Measurements from ENCODE around the gene ECEL1. TPM values are rescaled to one million over a fixed set of nuclear protein-coding genes. Genes with fewer than 3 reads are reported as not detected.

The ECEL1 gene
- total and polyA plus RNA-seq, 12 donors, result 3.9 to 31.7 (median 7.3) TPM

- H3K27ac ChIP-seq, result no peak overlapping the region
- TF ChIP-seq CTCF (IDR thresholded peaks at IDR 0.05) (no peak), POLR2A (IDR thresholded peaks at IDR 0.05) (no peak)
- peak in 1 of 7 donors; percentile 10 for DNase-seq
- H3K9me3 ChIP-seq (replicated peaks in 1 of 3), result no peaks in the 10 kb centered on the region
- no peak overlapping the region for H3K4me3 ChIP-seq
- peaks cover 0 to 7% of the 10 kb centered on the region in 2 donors for H3K4me1 ChIP-seq (replicated peaks in 1 of 2)
- WGBS, 4 donors, result 74 to 84% (median 79%) methylated on average over 5 to 12 of the region's 12 CpGs
- H3K27me3 ChIP-seq, result peaks cover 48% of the 10 kb centered on the region
- intact Hi-C loops (cut with DNase I), result no loop called here
- no peaks in the 10 kb centered on the region for H3K36me3 ChIP-seq (replicated peaks in 1 of 2)
Observed at GRCh38 chr2:232484628-232485347, 2.8 kb downstream of the ECEL1 start.

GRCh38 chr2:232483923-232484627 lies 3.6 kb downstream of the ECEL1 start:
- 90 to 93% (median 91%) methylated on average over 6 to 19 of the region's 19 CpGs for WGBS, 4 donors
- no peaks in the 10 kb centered on the region for H3K36me3 ChIP-seq (replicated peaks in 1 of 2)
- no peak overlapping the region for H3K27ac ChIP-seq
- DNase-seq, result peak in 1 of 7 donors; percentile 6
- TF ChIP-seq POLR2A (IDR thresholded peaks at IDR 0.05) (no peak), CTCF (IDR thresholded peaks at IDR 0.05) (no peak)
- intact Hi-C loops (cut with DNase I), result no loop called here
- no peak overlapping the region for H3K4me3 ChIP-seq
- H3K27me3 ChIP-seq, result peaks cover 48% of the 10 kb centered on the region
- H3K9me3 ChIP-seq (replicated peaks in 1 of 3), result no peaks in the 10 kb centered on the region
- peaks cover 0 to 7% of the 10 kb centered on the region in 2 donors for H3K4me1 ChIP-seq (replicated peaks in 1 of 2)

- no peaks in the 10 kb centered on the region for H3K36me3 ChIP-seq (replicated peaks in 1 of 2)
- no peaks in the 10 kb centered on the region for H3K9me3 ChIP-seq (replicated peaks in 1 of 3)
- H3K4me1 ChIP-seq (replicated peaks in 1 of 2), result peaks cover 0 to 7% of the 10 kb centered on the region in 2 donors
- H3K4me3 ChIP-seq, result no peak overlapping the region
- peak in 1 of 7 donors; percentile 8 for DNase-seq
- no peak for TF ChIP-seq CTCF (IDR thresholded peaks at IDR 0.05)
- TF ChIP-seq POLR2A (IDR thresholded peaks at IDR 0.05), result no peak
- intact Hi-C loops (cut with DNase I), result no loop called here
- H3K27me3 ChIP-seq, result peaks cover 46% of the 10 kb centered on the region
- no peak overlapping the region for H3K27ac ChIP-seq
- WGBS, 4 donors, result 80 to 92% (median 90%) methylated on average over 1 to 10 of the region's 10 CpGs
Observed at GRCh38 chr2:232483311-232483922, 4.2 kb downstream of the ECEL1 start.
